A673 (cell line): ENCODE results near the gene RPS19. TPM values are rescaled to one million over a fixed set of nuclear protein-coding genes. Genes with fewer than 3 reads are reported as not detected.
A peak's percentile ranks its signal among the peaks of the same experiment; 100 is the strongest.

ENCODE experiments used
- BruUV-seq: library from RNA; stranded (reverse); fragments of 400-500 nt; replicated peaks from 2 replicates; lab custom pipeline; 2021; lab: Mats Ljungman, UMichigan
- CTCF ChIA-PET: fragments of 300-600 bp; sonication (Branson Sonifier 250); formaldehyde crosslinking; loops from one replicate; lab custom pipeline; 2022; ENCODE audit warnings: antibody characterized with exemption; lab: Charles Lee
- POLR2A ChIA-PET: fragments of 300-600 bp; sonication (Branson Sonifier 250); formaldehyde crosslinking; loops from one replicate; lab custom pipeline; 2022; ENCODE audit warnings: antibody characterized with exemption; ENCODE audit not compliant: low non-redundant PET; lab: Charles Lee
- DNase-seq: peaks from one replicate; pipeline ENCODE4 v3.0.0-alpha.2; 2015; ENCODE audit warnings: low spot score
- H3K27ac ChIP-seq: fragments of 200-600 bp; sonication (generic); 2 replicates; pipeline ENCODE4 v1.5.1; 2016; ENCODE audit warnings: mixed run types, low read depth, mild to moderate bottlenecking, mixed read lengths, antibody characterized with exemption, low read length; ENCODE audit not compliant: poor library complexity, severe bottlenecking
- H3K27me3 ChIP-seq: fragments of 200-600 bp; sonication (generic); replicated peaks from 2 replicates; pipeline ENCODE4 v1.6.1; 2017; ENCODE audit warnings: mixed run types, low read depth, mild to moderate bottlenecking, mixed read lengths, antibody characterized with exemption, low read length; ENCODE audit not compliant: insufficient read depth, poor library complexity
- H3K36me3 ChIP-seq: fragments of 200-600 bp; sonication (generic); 2 replicates; pipeline ENCODE4 v1.6.1; 2016; ENCODE audit warnings: mixed run types, mild to moderate bottlenecking, mixed read lengths, antibody characterized with exemption, low read length; ENCODE audit not compliant: insufficient read depth, poor library complexity, severe bottlenecking
- H3K4me1 ChIP-seq: fragments of 200-600 bp; sonication (generic); 2 replicates; pipeline ENCODE4 v1.6.1; 2017; ENCODE audit warnings: mixed run types, mild to moderate bottlenecking, mixed read lengths, antibody characterized with exemption, low read length; ENCODE audit not compliant: insufficient read depth, poor library complexity, severe bottlenecking
- H3K4me3 ChIP-seq: fragments of 200-600 bp; sonication (generic); 2 replicates; pipeline ENCODE4 v1.5.1; 2016; ENCODE audit warnings: low read depth, mixed run types, mild to moderate bottlenecking, mixed read lengths, low read length; ENCODE audit not compliant: poor library complexity, severe bottlenecking
- H3K9me3 ChIP-seq: fragments of 200-600 bp; sonication (generic); 2 replicates; pipeline ENCODE4 v1.6.1; 2016; ENCODE audit warnings: mixed run types, low read depth, mild to moderate bottlenecking, mixed read lengths, antibody characterized with exemption, low read length; ENCODE audit not compliant: poor library complexity, severe bottlenecking
- CTCF ChIP-seq: fragments of 300-800, 200-600 bp; sonication (generic); conservative IDR thresholded peaks from 2 replicates; pipeline ENCODE4 v1.5.1; 2017; ENCODE audit warnings: low read depth, mild to moderate bottlenecking, antibody characterized with exemption, low read length, moderate library complexity, mixed read lengths
- EZH2 ChIP-seq: fragments of 200-600 bp; sonication (generic); IDR thresholded peaks from 2 replicates; pipeline ENCODE4 v1.6.1; 2017; ENCODE audit warnings: borderline replicate concordance, low read depth, mild to moderate bottlenecking, mixed read lengths, antibody characterized with exemption, low read length; ENCODE audit not compliant: poor library complexity, severe bottlenecking
- intact Hi-C: fragments of 100-400 bp; cut with micrococcal nuclease; formaldehyde crosslinking; loops from one replicate; pipeline ENCODE4 v1.10.0; 2022; ENCODE audit not compliant: unreplicated experiment
- total RNA-seq: library from RNA; stranded (reverse); gene quantifications from 2 replicates; pipeline ENCODE4 v1.2.3, GENCODE V29; 2021

The RPS19 gene
- total RNA-seq, 1 experiment from 2014 or later: 2,559 TPM

DNA sequence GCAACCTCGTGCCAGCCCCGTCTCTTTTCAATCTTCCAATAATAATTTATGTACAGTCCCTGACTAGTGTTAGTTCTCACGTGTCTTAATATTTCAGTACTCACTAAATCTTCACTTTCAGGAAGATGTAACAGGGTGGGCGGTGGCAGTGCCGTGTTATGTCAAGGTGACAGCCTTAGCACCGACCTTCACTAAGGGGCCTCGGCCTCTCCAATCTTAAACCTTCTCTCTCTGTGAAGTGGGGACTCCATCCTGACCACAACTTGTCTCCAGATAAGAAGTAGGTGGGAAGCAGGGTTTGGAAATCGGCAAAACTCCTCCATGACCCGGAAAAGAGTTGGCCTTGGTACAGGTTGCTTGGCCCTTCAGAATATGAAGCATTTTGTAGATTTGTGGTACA, 1.8 kb downstream of the RPS19 start:
- BruUV-seq: no TSS peak
- H3K27ac ChIP-seq: peak overlapping the region; percentile 97
- H3K27me3 ChIP-seq: no peaks in the 10 kb centered on the region
- DNase-seq: no peak
- TF ChIP-seq EZH2 (no peak), CTCF (no peak)
- CTCF ChIA-PET: no interaction called here
- H3K4me1 ChIP-seq: peaks cover 51% of the 10 kb centered on the region
- H3K9me3 ChIP-seq: no peaks in the 10 kb centered on the region
- H3K36me3 ChIP-seq: peaks cover 61% of the 10 kb centered on the region
- POLR2A ChIA-PET: no interaction called here
- peak overlapping the region; percentile 87 for H3K4me3 ChIP-seq
- intact Hi-C loops: no loop called here

- Histone ChIP-seq H3K27ac (peak overlapping the region; percentile 97), H3K4me3 (peak overlapping the region; percentile 87), H3K9me3 (no peaks in the 10 kb centered on the region), H3K27me3 (no peaks in the 10 kb centered on the region), H3K4me1 (peaks cover 54% of the 10 kb centered on the region), H3K36me3 (peaks cover 67% of the 10 kb centered on the region)
- TF ChIP-seq CTCF: no peak
- no peak for TF ChIP-seq EZH2
- no TSS peak for BruUV-seq
- no peak for DNase-seq
- intact Hi-C loops: no loop called here
- POLR2A ChIA-PET: interaction anchor here (0.6 kb wide), 1 partner anchor 436 kb away, joined by 4 read pairs; no protein-coding TSS in a partner anchor
- CTCF ChIA-PET: no interaction called here
These were observed 2.5 kb downstream of the RPS19 start for GRCh38 chr19:41862445-41862986.

DNA sequence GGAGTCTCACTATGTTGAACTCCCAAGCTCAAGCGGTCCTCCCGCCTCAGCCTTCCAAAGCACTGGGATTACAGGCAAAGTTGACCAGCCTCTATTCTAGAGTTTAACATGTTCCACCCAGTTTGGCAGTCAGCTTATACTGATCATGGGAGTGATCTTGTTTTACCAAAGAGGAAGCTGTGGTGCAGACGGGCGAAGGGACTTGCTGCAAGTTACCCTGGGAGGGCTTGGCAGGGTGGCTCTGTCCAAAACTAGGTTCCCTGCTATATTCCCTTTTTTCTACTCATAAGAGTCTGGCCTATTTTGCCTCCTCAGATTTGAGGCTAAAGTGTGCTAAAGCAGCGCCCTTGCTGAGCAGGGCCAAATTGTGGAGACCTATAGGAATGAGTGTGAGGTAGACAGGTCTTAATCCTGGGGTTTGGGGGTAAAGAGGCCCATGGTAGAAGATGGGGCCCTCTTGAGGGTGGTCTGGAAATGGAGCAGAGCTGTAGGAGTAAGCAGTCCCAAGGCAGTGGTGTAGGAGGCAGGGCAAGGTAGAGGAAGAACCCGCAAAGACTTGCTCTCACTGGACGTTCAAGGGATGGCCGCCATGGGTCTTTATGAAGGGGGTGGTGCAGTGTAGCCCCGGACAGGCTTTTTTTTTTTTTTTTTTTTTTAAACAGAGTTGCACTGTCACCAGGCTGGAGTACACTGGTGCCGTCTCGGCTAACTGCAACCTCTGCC, 3.3 kb downstream of the RPS19 start:
- no peak for TF ChIP-seq EZH2
- TF ChIP-seq CTCF: no peak
- BruUV-seq: no TSS peak
- Histone ChIP-seq H3K9me3 (no peaks in the 10 kb centered on the region), H3K36me3 (peaks cover 76% of the 10 kb centered on the region), H3K4me1 (peaks cover 62% of the 10 kb centered on the region), H3K4me3 (peak overlapping the region; percentile 87), H3K27me3 (no peaks in the 10 kb centered on the region), H3K27ac (peak overlapping the region; percentile 97)
- intact Hi-C loops: no loop called here
- POLR2A ChIA-PET: interaction anchor here (0.7 kb wide), 1 partner anchor 160 kb away, joined by 3 read pairs; no protein-coding TSS in a partner anchor
- CTCF ChIA-PET: no interaction called here
- no peak for DNase-seq
